ENCODE data around the gene NIM1K. TPM values are rescaled to one million over a fixed set of nuclear protein-coding genes. Genes with fewer than 3 reads are reported as not detected.

NIM1K gene
- total RNA-seq, result 0.25 TPM
- long read RNA-seq, result 0 reads

GRCh38 chr5:43191740-43192557, at the start of gene NIM1K:
TSS of gene NIM1K (plus strand) at chr5:43192225. CDS start at chr5:43245776, 53,551 bp downstream.
- H3K9me3 ChIP-seq (replicated peaks), result no peaks in the 10 kb centered on the region
- H3K4me1 ChIP-seq, result peaks cover 24% of the 10 kb centered on the region
- H3K36me3 ChIP-seq, result no peaks in the 10 kb centered on the region
- H3K27me3 ChIP-seq (ENCODE audit: low read depth), result peaks cover 14% of the 10 kb centered on the region
- intact Hi-C loops (cut with micrococcal nuclease), result no loop called here
- peak within 1 kb of the TSS; percentile 76 for H3K4me3 ChIP-seq
- TF ChIP-seq CTCF (IDR thresholded peaks at IDR 0.05; ENCODE audit: borderline replicate concordance), result no peak
- H3K27ac ChIP-seq (replicated peaks), result peak within 1 kb of the TSS; percentile 12
- DNase-seq, result peak; percentile 68

GRCh38 chr5:43145071-43145470, 47.0 kb upstream of the NIM1K start:
- TF ChIP-seq CTCF (IDR thresholded peaks at IDR 0.05; ENCODE audit: borderline replicate concordance), result no peak
- DNase-seq, result no peak
- H3K27me3 ChIP-seq (ENCODE audit: low read depth), result no peaks in the 10 kb centered on the region
- H3K4me3 ChIP-seq, result no peak overlapping the region
- H3K36me3 ChIP-seq, result peaks cover 35% of the 10 kb centered on the region
- no peaks in the 10 kb centered on the region for H3K9me3 ChIP-seq (replicated peaks)
- no peak overlapping the region for H3K27ac ChIP-seq (replicated peaks)
- peaks cover 3% of the 10 kb centered on the region for H3K4me1 ChIP-seq
- intact Hi-C loops (cut with micrococcal nuclease), result no loop called here

- no peak for DNase-seq
- intact Hi-C loops (cut with micrococcal nuclease), result no loop called here
- no peaks in the 10 kb centered on the region for H3K9me3 ChIP-seq (replicated peaks)
- H3K4me3 ChIP-seq, result no peak overlapping the region
- no peak overlapping the region for H3K27ac ChIP-seq (replicated peaks)
- H3K36me3 ChIP-seq, result peaks cover 32% of the 10 kb centered on the region
- H3K4me1 ChIP-seq, result no peaks in the 10 kb centered on the region
- no peak for TF ChIP-seq CTCF (IDR thresholded peaks at IDR 0.05; ENCODE audit: borderline replicate concordance)
- no peaks in the 10 kb centered on the region for H3K27me3 ChIP-seq (ENCODE audit: low read depth)
Observed at GRCh38 chr5:43146958-43147357, 45.1 kb upstream of the NIM1K start.

- DNase-seq, result no peak
- no peak overlapping the region for H3K4me3 ChIP-seq
- H3K27me3 ChIP-seq (ENCODE audit: low read depth), result no peaks in the 10 kb centered on the region
- peaks cover 14% of the 10 kb centered on the region for H3K4me1 ChIP-seq
- peaks cover 24% of the 10 kb centered on the region for H3K36me3 ChIP-seq
- no peak overlapping the region for H3K27ac ChIP-seq (replicated peaks)
- intact Hi-C loops (cut with micrococcal nuclease), result no loop called here
- no peaks in the 10 kb centered on the region for H3K9me3 ChIP-seq (replicated peaks)
- no peak for TF ChIP-seq CTCF (IDR thresholded peaks at IDR 0.05; ENCODE audit: borderline replicate concordance)
Observed at GRCh38 chr5:43148417-43148816, 43.6 kb upstream of the NIM1K start.

GRCh38 chr5:43149231-43149630, 42.8 kb upstream of the NIM1K start:
- H3K27ac ChIP-seq (replicated peaks), result no peak overlapping the region
- DNase-seq, result no peak
- H3K9me3 ChIP-seq (replicated peaks), result no peaks in the 10 kb centered on the region
- intact Hi-C loops (cut with micrococcal nuclease), result no loop called here
- no peaks in the 10 kb centered on the region for H3K27me3 ChIP-seq (ENCODE audit: low read depth)
- no peak for TF ChIP-seq CTCF (IDR thresholded peaks at IDR 0.05; ENCODE audit: borderline replicate concordance)
- H3K4me1 ChIP-seq, result peaks cover 16% of the 10 kb centered on the region
- H3K4me3 ChIP-seq, result no peak overlapping the region
- peaks cover 23% of the 10 kb centered on the region for H3K36me3 ChIP-seq
